ENCODE results near the gene KCNIP3.

DNA sequence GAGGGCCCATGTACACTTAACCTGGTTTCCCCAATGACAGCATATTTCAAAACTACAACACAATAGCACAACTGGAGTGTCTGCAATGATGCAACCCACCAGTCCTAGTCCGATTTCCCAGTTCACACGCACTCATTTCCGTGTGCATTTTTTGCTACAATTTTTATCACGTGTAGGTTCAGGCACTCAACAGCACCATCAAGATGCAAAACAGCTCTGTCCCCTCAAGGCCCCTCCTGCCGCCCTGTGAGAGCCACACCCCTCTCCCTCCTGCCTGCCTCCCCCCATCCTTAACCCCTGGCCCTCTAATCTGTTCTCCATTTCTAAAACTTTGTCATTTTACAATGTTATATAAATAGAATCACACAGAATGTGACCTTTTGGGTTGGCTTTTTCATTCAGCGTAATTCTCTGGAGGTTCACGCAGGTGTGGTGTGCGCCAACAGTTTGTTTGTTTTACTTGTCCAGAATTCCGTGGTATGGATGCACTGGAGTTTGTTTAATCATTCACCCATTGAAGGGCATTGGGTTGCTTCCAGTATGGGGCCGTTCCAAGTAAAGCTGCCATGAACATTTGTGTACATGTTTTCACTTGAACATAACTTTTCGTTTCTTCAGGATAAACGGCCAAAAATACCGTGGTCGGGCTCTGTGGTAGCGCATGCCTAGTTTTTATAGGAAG lies 8.4 kb downstream of the KCNIP3 start:
- TF ChIP-seq CTCF (IDR thresholded peaks at IDR 0.05) (no peak), EZH2phosphoT487 (IDR thresholded peaks at IDR 0.05) (no peak), EZH2 (IDR thresholded peaks at IDR 0.05) (no peak)

Measured in neural progenitor cell (in vitro differentiated cells).